ENCODE measurements around the gene PCBP1. TPM values are rescaled to one million over a fixed set of nuclear protein-coding genes. Genes with fewer than 3 reads are reported as not detected.

PCBP1 gene
- total and polyA plus RNA-seq, 2 experiments from 2014 or later = 212 to 393 TPM

DNA sequence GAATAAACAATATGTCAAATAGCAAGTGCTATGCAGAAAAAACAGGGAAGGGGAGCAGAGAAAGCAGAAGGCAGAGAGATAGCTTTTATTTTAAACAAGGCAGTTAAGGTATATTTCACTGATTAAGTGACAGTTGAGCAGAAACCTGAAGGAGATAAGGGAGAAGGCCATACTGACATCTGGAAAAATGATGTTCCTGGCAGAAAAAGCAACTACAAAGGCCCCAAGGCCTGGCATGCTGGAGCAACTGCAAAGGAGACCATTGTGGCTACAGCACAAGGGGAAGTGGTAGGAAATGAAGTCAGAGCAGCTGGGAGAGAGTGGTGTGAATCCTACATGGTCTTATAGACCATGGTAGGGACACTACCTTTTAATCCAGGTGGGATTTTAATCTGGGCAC, 8.9 kb upstream of the PCBP1 start (continued):
- TF ChIP-seq, protein P1, sequence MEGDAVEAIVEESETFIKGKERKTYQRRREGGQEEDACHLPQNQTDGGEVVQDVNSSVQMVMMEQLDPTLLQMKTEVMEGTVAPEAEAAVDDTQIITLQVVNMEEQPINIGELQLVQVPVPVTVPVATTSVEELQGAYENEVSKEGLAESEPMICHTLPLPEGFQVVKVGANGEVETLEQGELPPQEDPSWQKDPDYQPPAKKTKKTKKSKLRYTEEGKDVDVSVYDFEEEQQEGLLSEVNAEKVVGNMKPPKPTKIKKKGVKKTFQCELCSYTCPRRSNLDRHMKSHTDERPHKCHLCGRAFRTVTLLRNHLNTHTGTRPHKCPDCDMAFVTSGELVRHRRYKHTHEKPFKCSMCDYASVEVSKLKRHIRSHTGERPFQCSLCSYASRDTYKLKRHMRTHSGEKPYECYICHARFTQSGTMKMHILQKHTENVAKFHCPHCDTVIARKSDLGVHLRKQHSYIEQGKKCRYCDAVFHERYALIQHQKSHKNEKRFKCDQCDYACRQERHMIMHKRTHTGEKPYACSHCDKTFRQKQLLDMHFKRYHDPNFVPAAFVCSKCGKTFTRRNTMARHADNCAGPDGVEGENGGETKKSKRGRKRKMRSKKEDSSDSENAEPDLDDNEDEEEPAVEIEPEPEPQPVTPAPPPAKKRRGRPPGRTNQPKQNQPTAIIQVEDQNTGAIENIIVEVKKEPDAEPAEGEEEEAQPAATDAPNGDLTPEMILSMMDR (conservative IDR thresholded peaks at IDR 0.05; ENCODE audit: low read depth in 2 of 2) = no peak
- TF ChIP-seq ZNF114 (CRISPR knock-in tag; IDR thresholded peaks at IDR 0.05) = no peak
- no peak for TF ChIP-seq STAT1 (IDR thresholded peaks at IDR 0.05; ENCODE audit: unreplicated experiment)
- no peak for TF ChIP-seq EZH2 (IDR thresholded peaks at IDR 0.05; ENCODE audit: low read depth, unreplicated experiment)
- TF ChIP-seq ZNF331 (CRISPR knock-in tag; IDR thresholded peaks at IDR 0.05; ENCODE audit: low read depth) = no peak
- TF ChIP-seq CREB1 (CRISPR knock-in tag; IDR thresholded peaks at IDR 0.05; ENCODE audit: low read depth) = no peak
- TF ChIP-seq, protein P2, sequence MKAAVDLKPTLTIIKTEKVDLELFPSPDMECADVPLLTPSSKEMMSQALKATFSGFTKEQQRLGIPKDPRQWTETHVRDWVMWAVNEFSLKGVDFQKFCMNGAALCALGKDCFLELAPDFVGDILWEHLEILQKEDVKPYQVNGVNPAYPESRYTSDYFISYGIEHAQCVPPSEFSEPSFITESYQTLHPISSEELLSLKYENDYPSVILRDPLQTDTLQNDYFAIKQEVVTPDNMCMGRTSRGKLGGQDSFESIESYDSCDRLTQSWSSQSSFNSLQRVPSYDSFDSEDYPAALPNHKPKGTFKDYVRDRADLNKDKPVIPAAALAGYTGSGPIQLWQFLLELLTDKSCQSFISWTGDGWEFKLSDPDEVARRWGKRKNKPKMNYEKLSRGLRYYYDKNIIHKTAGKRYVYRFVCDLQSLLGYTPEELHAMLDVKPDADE (IDR thresholded peaks at IDR 0.05) = no peak
- TF ChIP-seq POLR2AphosphoS5 (IDR thresholded peaks at IDR 0.05; ENCODE audit: low read depth) = no peak
- no peak for TF ChIP-seq NANOG (IDR thresholded peaks at IDR 0.05; ENCODE audit: borderline replicate concordance)

DNA sequence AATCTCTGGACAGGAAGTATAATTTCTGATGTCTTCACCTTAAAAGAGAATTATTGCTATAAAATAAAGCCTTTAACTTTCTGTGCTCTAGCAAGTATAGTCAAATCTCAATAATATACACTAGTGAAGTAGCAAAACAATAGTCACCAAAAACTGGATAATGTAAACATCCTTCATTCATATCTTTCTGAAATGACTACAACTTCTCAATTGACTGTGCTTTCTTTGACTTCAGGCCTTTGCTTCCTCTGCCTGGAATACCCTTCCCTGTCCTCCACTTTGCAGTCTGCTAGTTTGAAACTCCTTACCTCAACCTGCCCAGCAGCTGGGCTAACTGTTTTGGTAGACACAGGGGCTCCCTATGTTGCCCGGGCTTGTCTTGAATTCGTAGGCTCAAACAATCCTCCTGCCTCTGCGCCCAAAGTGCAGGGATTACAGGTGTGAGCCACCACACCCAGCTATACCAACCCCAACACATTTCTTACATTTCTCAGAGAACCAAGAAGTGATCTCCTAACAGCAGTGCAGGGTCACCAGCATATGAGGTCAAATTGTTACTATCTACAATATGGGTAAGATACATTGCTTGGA, 6.6 kb upstream of the PCBP1 start:
- no peak for DNase-seq (ENCODE audit: low spot score)
- no peak overlapping the region for H2AFZ ChIP-seq
- peaks cover 12% of the 10 kb centered on the region for H3K79me2 ChIP-seq (replicated peaks; ENCODE audit: insufficient read depth)
- no peak overlapping the region for H3K4me3 Mint-ChIP-seq
- no peak overlapping the region for H3K4me3 ChIP-seq
- peak overlapping the region; percentile 94 for H3K27ac Mint-ChIP-seq
- H3K4me1 ChIP-seq (ENCODE audit: insufficient read depth) = peaks cover 18% of the 10 kb centered on the region
- H4K20me1 ChIP-seq (replicated peaks; ENCODE audit: insufficient read depth) = no peaks in the 10 kb centered on the region
- peaks cover 30% of the 10 kb centered on the region for H3K36me3 ChIP-seq (ENCODE audit: insufficient read depth)
- peaks cover 78% of the 10 kb centered on the region for H3K36me3 Mint-ChIP-seq (ENCODE audit: low read depth)
- H3K27ac ChIP-seq (ENCODE audit: low read depth) = peak overlapping the region; percentile 39
- H3K27me3 Mint-ChIP-seq (ENCODE audit: insufficient read depth, low read depth, poor library complexity) = peaks cover 12% of the 10 kb centered on the region
- peaks cover 32% of the 10 kb centered on the region for H3K4me1 Mint-ChIP-seq
- no peaks in the 10 kb centered on the region for H3K9me2 ChIP-seq (ENCODE audit: insufficient read depth)
- no peak for ATAC-seq
- H3F3A ChIP-seq (replicated peaks; ENCODE audit: low read depth) = peaks cover 9% of the 10 kb centered on the region
- no peaks in the 10 kb centered on the region for H3K9me3 Mint-ChIP-seq
- no peaks in the 10 kb centered on the region for H3K27me3 ChIP-seq (ENCODE audit: insufficient read depth)
- H3K4me2 ChIP-seq = no peak overlapping the region
- TF ChIP-seq, protein P3, sequence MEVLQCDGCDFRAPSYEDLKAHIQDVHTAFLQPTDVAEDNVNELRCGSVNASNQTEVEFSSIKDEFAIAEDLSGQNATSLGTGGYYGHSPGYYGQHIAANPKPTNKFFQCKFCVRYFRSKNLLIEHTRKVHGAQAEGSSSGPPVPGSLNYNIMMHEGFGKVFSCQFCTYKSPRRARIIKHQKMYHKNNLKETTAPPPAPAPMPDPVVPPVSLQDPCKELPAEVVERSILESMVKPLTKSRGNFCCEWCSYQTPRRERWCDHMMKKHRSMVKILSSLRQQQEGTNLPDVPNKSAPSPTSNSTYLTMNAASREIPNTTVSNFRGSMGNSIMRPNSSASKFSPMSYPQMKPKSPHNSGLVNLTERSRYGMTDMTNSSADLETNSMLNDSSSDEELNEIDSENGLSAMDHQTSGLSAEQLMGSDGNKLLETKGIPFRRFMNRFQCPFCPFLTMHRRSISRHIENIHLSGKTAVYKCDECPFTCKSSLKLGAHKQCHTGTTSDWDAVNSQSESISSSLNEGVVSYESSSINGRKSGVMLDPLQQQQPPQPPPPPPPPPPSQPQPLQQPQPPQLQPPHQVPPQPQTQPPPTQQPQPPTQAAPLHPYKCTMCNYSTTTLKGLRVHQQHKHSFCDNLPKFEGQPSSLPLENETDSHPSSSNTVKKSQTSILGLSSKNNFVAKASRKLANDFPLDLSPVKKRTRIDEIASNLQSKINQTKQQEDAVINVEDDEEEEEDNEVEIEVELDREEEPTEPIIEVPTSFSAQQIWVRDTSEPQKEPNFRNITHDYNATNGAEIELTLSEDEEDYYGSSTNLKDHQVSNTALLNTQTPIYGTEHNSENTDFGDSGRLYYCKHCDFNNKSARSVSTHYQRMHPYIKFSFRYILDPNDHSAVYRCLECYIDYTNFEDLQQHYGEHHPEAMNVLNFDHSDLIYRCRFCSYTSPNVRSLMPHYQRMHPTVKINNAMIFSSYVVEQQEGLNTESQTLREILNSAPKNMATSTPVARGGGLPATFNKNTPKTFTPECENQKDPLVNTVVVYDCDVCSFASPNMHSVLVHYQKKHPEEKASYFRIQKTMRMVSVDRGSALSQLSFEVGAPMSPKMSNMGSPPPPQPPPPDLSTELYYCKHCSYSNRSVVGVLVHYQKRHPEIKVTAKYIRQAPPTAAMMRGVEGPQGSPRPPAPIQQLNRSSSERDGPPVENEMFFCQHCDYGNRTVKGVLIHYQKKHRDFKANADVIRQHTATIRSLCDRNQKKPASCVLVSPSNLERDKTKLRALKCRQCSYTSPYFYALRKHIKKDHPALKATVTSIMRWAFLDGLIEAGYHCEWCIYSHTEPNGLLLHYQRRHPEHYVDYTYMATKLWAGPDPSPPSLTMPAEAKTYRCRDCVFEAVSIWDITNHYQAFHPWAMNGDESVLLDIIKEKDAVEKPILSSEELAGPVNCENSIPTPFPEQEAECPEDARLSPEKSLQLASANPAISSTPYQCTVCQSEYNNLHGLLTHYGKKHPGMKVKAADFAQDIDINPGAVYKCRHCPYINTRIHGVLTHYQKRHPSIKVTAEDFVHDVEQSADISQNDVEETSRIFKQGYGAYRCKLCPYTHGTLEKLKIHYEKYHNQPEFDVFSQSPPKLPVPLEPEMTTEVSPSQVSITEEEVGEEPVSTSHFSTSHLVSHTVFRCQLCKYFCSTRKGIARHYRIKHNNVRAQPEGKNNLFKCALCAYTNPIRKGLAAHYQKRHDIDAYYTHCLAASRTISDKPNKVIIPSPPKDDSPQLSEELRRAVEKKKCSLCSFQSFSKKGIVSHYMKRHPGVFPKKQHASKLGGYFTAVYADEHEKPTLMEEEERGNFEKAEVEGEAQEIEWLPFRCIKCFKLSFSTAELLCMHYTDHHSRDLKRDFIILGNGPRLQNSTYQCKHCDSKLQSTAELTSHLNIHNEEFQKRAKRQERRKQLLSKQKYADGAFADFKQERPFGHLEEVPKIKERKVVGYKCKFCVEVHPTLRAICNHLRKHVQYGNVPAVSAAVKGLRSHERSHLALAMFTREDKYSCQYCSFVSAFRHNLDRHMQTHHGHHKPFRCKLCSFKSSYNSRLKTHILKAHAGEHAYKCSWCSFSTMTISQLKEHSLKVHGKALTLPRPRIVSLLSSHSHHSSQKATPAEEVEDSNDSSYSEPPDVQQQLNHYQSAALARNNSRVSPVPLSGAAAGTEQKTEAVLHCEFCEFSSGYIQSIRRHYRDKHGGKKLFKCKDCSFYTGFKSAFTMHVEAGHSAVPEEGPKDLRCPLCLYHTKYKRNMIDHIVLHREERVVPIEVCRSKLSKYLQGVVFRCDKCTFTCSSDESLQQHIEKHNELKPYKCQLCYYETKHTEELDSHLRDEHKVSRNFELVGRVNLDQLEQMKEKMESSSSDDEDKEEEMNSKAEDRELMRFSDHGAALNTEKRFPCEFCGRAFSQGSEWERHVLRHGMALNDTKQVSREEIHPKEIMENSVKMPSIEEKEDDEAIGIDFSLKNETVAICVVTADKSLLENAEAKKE (CRISPR knock-in tag; IDR thresholded peaks at IDR 0.05) = no peak
- no peak for TF ChIP-seq EZH2 (IDR thresholded peaks at IDR 0.05; ENCODE audit: low read depth, unreplicated experiment)
- no peak for TF ChIP-seq ZNF331 (CRISPR knock-in tag; IDR thresholded peaks at IDR 0.05; ENCODE audit: low read depth)
- TF ChIP-seq ZNF114 (CRISPR knock-in tag; IDR thresholded peaks at IDR 0.05) = no peak
- no peak for TF ChIP-seq JUNB (IDR thresholded peaks at IDR 0.05; ENCODE audit: unreplicated experiment)
- no peak for TF ChIP-seq CREB1 (CRISPR knock-in tag; IDR thresholded peaks at IDR 0.05; ENCODE audit: low read depth)
- TF ChIP-seq, protein P4, sequence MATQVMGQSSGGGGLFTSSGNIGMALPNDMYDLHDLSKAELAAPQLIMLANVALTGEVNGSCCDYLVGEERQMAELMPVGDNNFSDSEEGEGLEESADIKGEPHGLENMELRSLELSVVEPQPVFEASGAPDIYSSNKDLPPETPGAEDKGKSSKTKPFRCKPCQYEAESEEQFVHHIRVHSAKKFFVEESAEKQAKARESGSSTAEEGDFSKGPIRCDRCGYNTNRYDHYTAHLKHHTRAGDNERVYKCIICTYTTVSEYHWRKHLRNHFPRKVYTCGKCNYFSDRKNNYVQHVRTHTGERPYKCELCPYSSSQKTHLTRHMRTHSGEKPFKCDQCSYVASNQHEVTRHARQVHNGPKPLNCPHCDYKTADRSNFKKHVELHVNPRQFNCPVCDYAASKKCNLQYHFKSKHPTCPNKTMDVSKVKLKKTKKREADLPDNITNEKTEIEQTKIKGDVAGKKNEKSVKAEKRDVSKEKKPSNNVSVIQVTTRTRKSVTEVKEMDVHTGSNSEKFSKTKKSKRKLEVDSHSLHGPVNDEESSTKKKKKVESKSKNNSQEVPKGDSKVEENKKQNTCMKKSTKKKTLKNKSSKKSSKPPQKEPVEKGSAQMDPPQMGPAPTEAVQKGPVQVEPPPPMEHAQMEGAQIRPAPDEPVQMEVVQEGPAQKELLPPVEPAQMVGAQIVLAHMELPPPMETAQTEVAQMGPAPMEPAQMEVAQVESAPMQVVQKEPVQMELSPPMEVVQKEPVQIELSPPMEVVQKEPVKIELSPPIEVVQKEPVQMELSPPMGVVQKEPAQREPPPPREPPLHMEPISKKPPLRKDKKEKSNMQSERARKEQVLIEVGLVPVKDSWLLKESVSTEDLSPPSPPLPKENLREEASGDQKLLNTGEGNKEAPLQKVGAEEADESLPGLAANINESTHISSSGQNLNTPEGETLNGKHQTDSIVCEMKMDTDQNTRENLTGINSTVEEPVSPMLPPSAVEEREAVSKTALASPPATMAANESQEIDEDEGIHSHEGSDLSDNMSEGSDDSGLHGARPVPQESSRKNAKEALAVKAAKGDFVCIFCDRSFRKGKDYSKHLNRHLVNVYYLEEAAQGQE (IDR thresholded peaks at IDR 0.05; ENCODE audit: unreplicated experiment) = no peak
- no peak for TF ChIP-seq NANOG (IDR thresholded peaks at IDR 0.05; ENCODE audit: borderline replicate concordance)
